Measurements from ENCODE around the gene BCL7A. TPM values are rescaled to one million over a fixed set of nuclear protein-coding genes. Genes with fewer than 3 reads are reported as not detected.

BCL7A gene
- total and polyA plus RNA-seq, 10 of the 15 experiments (the other 5 are each of a cell fraction or from before 2014, with no cell fraction given): 0.37 to 17.2 (median 11.7) TPM

DNA sequence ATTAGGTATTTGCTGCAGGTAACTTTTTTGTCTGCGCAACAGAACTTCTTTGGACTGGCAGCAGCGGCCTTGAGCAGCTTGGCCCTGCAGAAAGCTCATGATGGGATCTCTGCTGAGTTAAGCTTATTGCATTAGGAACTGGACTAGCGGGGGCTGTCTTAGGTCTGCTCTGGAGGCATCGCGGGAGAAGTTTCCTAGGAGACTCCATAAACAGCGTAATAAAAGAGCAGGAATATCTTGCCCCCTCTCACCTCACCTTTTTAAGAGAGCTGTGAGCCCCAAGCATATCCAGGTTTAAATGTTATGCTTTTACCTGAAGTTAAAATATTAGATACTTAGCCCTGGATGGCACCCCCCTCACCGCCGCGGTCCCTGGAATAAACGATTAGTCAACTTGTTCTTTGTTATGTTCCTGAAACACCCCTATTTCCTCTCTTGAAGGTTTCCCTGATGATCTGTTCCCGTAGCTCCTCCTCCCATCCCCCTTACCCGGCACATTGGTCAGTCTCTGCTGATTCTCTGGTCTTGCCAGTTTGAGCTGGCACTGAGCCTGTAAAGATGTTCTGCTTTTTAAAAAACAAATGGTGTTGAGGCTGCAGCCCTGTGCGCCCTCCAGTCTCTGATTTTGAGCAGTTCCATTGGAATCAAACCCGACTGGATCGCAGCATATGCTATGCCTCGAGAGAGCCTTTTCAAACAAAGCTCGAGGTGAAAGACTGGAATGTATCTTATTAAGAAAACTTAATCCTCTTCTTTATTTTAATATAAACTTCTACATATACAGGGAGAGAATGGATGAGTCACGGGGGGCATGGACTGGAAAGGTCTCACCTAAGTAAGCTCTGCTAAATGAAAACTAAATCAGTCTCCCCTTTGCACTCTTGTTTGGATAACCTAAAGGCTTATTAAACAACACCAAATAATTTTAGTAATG is 58.7 kb downstream of the BCL7A start:
- Histone ChIP-seq H3K4me1 (ENCODE audit: control insufficient read depth, insufficient read depth, low read length) (peaks cover 44% of the 10 kb centered on the region), H3K9ac (ENCODE audit: control insufficient read depth, insufficient read depth, low read length) (peak overlapping the region; percentile 41; the same call in 1 of the 2 replicates), H3K27me3 (replicated peaks in 1 of 2; ENCODE audit: control insufficient read depth in 2 of 2, insufficient read depth in 2 of 2, low read length in 1 of 2) (no peaks in the 10 kb centered on the region), H3K4me3 (peak overlapping the region; percentile 69), H3K79me2 (ENCODE audit: control insufficient read depth, insufficient read depth, low read length) (no peaks in the 10 kb centered on the region; the same call in 1 of the 2 replicates), H3K9me3 (replicated peaks; ENCODE audit: control insufficient read depth, insufficient read depth, low read length) (no peaks in the 10 kb centered on the region), H2AFZ (ENCODE audit: control insufficient read depth, low read depth, low read length) (no peak overlapping the region), H3K36me3 (ENCODE audit: control insufficient read depth in 2 of 2, insufficient read depth in 2 of 2, low read length in 1 of 2) (peaks cover 0 to 1% of the 10 kb centered on the region in 2 experiments; a peak in 1 of 4 replicates), H3K27ac (ENCODE audit: control insufficient read depth, insufficient read depth) (no peak overlapping the region), H3K4me2 (ENCODE audit: control insufficient read depth, insufficient read depth) (peak overlapping the region; percentile 91), H4K20me1 (ENCODE audit: control insufficient read depth, insufficient read depth) (0 out of 2 replicates have a peak, but pooled peaks cover 3% of the 10 kb centered on the region)
- DNase-seq (ENCODE audit: low read depth, low spot score): no peak
- CTCF ChIA-PET: interaction anchor here (0.9 to 3.9 kb wide), 14 partner anchors 9 to 286 kb away, joined by 3 to 32 read pairs (median 4); partner anchors contain the start of gene CFAP251
- no peak for TF ChIP-seq ZNF384 (IDR thresholded peaks at IDR 0.05; ENCODE audit: borderline replicate concordance, low read depth, low read length)
- TF ChIP-seq IKZF1 (conservative IDR thresholded peaks at IDR 0.05): no peak; the same call in 1 of the 2 replicates
- TF ChIP-seq EED (IDR thresholded peaks at IDR 0.05; ENCODE audit: low read depth): no peak
- RAD21 ChIA-PET (ENCODE audit: unreplicated experiment): interaction anchor here (0.6 to 2.5 kb wide), 9 partner anchors 8 to 286 kb away, joined by 3 to 10 read pairs (median 4); partner anchors contain the start of gene CFAP251
- SMC1A ChIA-PET (ENCODE audit: uncharacterized antibody, unreplicated experiment): interaction anchor here (0.6 to 2.9 kb wide), 11 partner anchors 9 to 162 kb away, joined by 3 to 16 read pairs (median 4); partner anchors contain the start of gene CFAP251
- intact Hi-C loops (cut with micrococcal nuclease; ENCODE audit: unreplicated experiment): no loop called here
- BruUV-seq (replicated peaks): TSS peak; percentile 51
- no peak for FAIRE-seq
- ATAC-seq: 0 out of 3 replicates have a peak, but pooled peaks have one; percentile 2
- in situ Hi-C loops (cut with MboI): no loop called here
- 36% methylated on average over 18 of the region's 18 CpGs for WGBS (ENCODE audit: insufficient coverage, insufficient replicate concordance, low lambda C conversion rate, missing lambda C conversion rate)
- POLR2A ChIA-PET: interaction anchor here (0.6 to 3.2 kb wide), 7 partner anchors 9 to 1971 kb away, joined by 3 to 13 read pairs (median 4); partner anchors contain the start of gene DIABLO

Measured in GM12878 (cell line).